Anterior cingulate cortex (tissue), 58 donors: ENCODE measurements around the gene TCOF1.
"Not testable (repeated sequence)": the region's sequence is repeated elsewhere in the genome, so short reads cannot be mapped to it uniquely, and the experiment has no call there.

Experiments
- DNase-seq, 58 donors: peaks; one replicate each; lab custom pipeline; 2025; lab: John Stamatoyannopoulos, UW

TCOF1 gene

DNA sequence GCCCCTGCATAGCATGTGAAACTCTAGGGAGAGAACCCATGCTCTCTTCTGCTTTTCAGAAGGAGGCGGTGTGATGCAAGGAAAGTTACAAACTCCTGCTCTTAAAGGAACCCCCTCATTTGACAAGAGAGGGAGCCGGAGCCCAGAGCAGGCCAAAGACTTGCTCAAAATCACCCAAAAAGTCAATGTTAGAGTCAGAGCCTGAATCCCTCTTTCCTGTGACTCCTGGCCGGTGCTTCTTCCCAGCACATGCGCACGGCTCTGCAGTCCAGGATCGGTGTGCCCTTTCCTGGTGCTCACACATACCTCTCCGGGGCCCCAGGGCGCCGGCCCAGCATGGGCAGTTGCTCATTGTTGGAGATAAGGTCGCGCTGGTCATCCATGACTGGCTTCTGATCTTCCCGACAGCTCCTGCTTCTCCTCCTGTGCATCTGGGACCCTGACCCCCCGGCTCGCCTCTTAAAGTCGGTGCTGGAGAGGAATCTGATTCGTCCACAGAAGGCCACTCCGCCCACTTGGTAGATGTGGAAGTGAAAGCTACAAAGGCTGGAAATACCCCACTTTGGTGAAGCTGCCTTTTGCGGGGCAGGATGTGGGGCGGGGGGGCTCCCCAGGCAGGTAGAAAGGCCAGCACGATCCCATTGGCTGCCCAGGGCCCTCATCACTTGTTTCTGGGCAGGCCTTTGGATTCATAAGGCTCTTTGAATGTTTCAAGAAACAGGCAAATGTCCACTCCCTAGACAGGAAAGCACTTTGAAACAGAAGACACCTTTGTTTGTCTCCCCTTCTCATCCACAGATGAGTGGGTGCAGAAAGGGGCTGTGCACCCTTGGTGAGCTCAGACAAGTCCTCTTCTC, 55.0 kb downstream of the TCOF1 start, which contains the start of gene CD74:
TSS of gene CD74 (minus strand) at position 592 of the 857 bp plus-strand sequence. CDS start at position 431, 161 bp downstream.
- DNase-seq: peak in 51 of 58 donors; percentile 13 to 86 (median 59)

DNA sequence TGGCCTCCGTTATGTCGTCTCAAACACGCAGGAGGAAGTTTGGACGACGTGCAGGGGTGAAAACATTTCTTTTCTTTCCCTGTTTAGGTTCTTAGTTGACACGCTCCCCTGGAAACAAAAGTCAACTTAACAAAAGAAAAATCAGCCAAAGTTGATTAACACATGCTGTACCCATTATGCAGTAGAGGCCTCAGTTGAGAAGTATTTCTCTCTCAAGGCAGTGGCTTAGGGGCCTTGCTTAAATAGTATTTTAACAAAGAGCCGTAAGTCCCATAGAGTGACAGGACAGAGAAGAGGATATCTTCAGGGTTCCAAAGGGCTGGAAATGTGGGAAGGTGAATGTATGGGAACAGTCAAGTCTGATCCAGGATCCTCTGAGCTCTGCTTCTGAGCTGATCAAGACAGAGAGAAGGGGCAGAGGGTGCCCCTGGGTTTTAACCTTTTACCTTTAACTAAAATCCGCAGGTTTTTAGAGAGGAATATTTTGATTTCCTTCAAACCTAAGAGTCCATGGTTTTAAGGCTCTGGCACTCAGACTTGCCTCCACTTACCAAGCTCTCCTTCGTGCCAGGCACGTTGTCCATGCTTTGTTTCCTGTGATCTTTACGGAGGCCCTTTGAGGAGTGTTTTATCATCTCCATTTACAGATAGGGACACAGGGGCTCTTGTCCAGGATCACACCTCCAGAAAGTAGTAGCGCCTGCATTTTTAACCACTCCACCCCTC, 55.8 kb downstream of the TCOF1 start:
- DNase-seq: no peak

GRCh38 chr5:150413902-150414790, 56.6 kb downstream of the TCOF1 start:
- DNase-seq: not testable (repeated sequence)

- no peak for DNase-seq
Observed at GRCh38 chr5:150419630-150420270, 62.3 kb downstream of the TCOF1 start.

DNA sequence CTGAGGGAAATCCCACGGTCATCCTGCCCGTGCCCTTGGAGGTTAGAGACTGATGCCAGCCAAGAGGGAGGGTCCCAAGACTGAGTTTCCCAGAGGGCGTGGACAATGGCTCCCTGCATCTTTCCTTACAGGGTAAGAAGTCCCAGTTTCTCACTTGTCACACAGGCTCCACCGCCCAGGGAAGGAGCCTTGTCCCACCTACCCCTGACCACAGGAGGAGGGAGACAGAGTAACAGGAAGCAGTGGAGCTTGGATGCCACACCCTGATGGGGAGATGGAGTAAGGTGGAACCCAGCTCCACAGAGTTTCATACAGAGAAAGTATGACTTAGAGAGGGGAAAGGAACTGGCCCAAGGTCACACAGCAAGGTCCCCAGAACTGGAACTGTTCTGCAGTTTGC, 64.6 kb downstream of the TCOF1 start:
- no peak for DNase-seq

DNA sequence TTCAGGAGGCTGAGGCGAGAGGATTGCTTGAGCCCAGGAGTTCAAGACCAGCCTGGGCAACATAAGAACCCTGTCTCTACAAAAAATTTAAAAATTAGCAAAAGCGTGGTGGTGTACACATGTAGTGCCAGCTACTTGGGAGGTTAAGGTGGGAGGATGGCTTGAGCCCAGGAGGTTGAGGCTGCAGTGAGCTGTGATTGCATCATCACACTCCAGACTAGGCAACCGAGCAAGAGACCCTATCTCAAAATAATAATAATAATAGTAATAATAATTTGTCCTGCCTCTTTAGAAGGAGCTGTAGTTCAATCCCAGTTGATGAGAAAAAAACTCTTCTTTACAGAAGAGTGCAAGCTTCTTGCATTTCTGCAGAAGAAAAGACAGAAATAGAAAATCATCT, 65.3 kb downstream of the TCOF1 start:
- DNase-seq: no peak

DNA sequence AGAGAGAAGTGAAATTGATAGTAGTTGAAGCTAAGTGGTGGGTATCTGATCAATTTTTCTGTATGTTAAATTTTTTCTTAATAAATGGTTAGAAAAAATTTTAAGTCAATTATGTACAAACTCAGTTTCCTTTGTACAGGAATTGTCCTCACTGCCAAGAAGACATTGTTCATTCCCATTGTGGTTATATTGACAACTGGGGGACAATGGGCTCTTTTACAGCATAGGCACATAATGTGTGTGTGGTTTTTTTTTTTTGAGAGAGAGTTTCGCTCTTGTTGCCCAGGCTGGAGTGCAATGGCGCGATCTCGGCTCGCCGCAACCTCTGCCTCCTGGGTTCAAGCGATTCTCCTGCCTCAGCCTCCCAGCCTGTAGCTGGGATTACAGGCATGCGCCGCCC, 68.7 kb downstream of the TCOF1 start:
- peak in 4 of 58 donors; percentile 24 to 70 (median 28) for DNase-seq

- peak in 29 of 58 donors; percentile 9 to 82 (median 36) for DNase-seq
Observed at GRCh38 chr5:150428106-150428876, 70.8 kb downstream of the TCOF1 start.

DNA sequence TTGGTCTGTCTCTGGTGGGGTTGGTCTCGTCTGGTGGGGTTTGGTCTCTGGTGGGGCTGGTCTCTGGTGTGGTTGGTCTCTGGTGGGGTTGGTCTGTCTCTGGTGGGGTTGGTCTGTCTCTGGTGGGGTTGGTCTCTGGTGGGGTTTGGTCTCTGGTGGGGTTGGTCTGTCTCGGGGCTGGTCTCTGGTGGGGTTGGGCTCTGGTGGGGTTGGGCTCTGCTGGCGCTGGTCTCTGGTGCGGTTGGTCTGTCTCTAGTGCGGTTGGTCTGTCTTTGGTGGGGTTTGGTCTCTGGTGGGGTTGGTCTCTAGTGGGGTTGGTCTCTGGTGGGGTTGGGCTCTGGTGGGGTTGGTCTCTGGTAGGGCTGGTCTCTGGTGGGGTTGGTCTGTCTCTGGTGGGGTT, 71.5 kb downstream of the TCOF1 start:
- no peak for DNase-seq

DNA sequence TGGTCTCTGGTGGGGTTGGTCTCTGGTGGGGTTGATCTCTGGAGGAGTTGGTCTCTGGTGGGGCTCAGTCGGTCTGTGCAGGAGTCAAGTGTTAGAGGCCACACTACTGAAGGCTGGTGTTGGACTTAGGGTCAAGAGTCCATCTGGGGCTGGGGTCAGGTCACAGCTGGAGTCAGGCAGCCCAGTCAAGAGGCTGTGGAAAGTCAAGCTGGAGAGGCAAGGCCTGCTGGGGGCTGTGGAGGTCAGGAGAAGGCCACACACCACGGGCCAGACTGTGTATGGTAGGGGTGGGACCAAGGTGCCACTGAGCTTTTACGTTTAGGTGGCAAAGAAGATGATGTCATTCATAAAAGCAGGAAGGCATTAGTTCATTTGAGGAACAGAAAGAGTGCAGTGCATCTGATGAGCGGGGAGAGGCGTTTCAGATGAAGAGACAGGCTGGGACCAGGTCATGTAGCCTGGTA, 71.9 kb downstream of the TCOF1 start:
- DNase-seq: no peak

DNA sequence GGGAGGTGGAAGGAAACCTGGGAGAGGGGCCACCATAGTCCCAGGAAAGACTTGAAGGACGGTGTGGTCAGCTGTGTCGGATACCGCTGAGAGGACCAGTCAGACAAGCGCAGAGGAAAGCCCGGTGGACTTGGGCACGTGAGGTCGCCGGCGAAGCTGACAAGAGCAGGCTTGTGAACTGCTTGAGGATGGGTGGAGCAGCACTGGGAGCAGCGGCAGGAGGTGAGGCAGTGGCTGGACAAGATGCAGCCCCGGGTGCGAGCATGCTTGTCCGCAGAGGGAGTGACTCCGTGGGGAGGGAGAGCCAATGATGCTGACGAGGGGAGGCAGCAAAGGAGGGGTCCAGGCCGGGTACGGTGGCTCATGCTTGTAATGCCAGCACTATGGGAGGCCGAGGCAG, 73.6 kb downstream of the TCOF1 start:
- no peak for DNase-seq

DNA sequence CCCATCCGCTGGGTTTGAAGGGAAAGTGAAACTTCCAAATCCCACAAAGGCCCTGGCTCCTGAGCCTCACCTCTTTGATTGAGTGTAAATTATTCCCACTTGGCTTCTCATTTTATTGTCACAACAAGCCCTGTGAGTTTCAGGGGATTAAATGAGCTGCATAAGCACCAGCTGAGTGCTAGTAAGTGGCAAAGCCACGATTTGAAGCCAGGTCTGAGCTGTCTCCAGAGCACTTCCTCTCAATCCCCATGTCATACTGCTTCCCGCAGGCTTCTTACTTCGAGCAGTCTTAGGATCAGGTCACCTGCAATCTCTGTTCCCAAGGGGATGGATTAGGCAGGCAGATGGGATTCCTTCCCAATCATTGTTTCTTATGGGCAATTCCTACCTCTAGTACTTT, 74.1 kb downstream of the TCOF1 start:
- DNase-seq: no peak

- DNase-seq: no peak
Observed at GRCh38 chr5:150434464-150434863, 77.0 kb downstream of the TCOF1 start.

DNA sequence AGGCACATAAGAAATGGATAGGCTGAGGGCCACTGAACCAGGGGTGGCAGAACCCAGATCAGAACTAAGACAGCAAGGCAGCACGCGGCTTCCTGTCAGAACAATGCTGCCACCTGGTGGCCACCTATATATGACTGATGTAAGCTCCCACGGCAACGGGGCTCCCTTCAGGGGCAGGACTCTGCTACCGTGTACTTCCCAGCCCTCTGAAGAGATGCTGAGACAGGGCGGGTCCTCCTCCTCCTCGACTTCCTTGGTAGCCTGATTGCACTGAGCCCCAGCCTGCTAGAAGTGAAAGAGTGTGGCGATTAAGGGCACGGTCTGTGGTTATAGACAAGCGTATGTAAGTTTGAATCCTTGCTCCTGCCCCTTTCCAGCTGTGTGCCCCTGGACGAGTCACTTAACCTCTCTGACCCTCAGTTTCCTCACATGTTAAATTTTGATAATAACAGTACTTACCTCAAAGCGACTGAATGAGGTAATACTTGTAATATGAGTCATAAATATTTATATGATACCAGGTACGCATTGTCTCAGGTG, 78.7 kb downstream of the TCOF1 start:
- peak in 56 of 58 donors; percentile 23 to 97 (median 75) for DNase-seq

DNA sequence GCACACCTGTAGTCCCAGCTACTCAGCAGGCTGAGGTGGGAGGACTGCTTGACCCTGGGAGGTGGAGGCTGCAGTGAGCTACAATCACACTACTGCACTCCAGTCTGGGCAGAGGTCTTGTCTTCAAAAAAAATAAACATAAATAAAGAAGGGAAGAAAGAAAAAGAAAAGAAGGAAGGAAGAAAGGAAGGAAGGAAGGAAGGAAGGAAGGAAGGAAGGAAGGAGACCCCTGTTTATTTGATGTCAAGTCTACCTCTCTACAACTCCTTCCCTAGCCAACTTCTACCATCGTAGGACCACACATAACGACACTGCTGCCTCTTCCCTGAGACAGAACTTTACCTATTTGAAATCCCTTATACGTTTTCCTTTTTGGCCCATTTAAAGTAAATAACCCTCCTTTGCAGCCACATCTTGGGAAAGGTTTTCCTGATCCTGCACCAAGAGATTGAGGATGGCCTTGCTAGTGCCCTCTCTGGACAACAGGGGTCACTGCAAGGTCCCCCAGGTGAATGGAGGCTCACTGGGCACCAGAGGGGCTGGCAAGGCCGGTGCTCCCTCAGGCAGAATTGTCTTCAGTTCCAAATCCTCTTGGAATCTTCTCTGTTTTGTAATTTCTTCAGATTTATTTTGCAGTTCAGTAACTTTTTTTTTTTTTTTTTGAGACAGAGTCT, 81.5 kb downstream of the TCOF1 start:
- no peak for DNase-seq

DNA sequence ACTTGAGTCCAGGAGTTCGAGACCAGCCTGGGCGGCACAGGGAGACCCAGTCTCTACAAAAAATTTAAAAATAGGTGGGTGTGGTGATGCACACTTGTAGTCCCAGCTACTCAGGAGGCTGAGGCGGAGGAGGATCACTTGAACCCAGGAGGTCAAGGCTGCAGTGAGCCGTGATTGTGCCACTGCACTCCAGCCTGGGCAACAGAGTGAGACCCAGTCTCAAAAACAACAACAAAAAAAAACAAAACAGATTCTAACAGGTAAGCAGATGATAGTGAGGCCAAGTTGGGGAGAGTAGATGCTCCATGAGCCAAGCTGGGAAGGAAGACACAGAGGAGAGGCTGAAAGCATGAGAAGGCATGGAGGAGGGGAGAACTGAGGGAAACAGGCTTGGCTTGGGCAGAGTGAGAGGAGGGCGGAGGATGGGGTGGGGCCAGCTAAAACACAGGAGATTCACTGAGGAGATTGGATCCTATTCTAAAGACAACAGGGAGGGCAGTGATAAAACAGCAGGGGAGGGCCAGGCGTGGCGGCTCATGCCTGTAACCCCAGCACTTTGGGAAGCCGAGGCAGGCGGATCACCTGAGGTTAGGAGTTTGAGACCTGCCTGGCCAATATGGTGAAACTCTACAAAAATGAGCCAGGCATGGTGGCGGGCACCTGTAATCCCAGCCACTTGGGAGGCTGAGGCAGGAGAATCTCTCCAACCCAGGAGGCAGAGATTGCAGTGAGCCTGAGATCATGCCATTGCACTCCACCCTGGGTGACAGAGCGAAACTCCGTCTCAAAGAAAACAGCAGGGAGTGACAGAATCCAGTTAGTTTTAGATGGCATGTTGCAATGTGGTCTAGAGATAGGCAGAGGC, 83.7 kb downstream of the TCOF1 start:
- DNase-seq: peak in 11 of 58 donors; percentile 6 to 44 (median 19)
